ENCODE data around the gene UGT1A5. TPM values are rescaled to one million over a fixed set of nuclear protein-coding genes. Genes with fewer than 3 reads are reported as not detected.

UGT1A5 gene
- total and polyA plus RNA-seq, 2 donors, result 0.09 to 0.14 TPM

GRCh38 chr2:233780771-233781170 lies 68.1 kb downstream of the UGT1A5 start:
- H3K9me3 ChIP-seq (ENCODE audit: control insufficient read depth in 2 of 2, insufficient read depth in 1 of 2, low read length in 1 of 2), result no peaks in the 10 kb centered on the region
- DNase-seq (ENCODE audit: low read depth in 6 of 9, low spot score in 9 of 9), result no peak
- no peaks in the 10 kb centered on the region for H3K27me3 ChIP-seq (ENCODE audit: control insufficient read depth in 2 of 2, insufficient read depth in 1 of 2, low read length in 1 of 2)
- no peak overlapping the region for H3K4me3 ChIP-seq (ENCODE audit: low read length in 2 of 2)
- no peaks in the 10 kb centered on the region for H3K4me1 ChIP-seq (ENCODE audit: control insufficient read depth in 2 of 2, insufficient read depth in 2 of 2, low read length in 2 of 2)
- no peaks in the 10 kb centered on the region for H3K36me3 ChIP-seq (ENCODE audit: control insufficient read depth in 2 of 2, insufficient read depth in 2 of 2, low read length in 1 of 2)
- 96% methylated on average over 4 of the region's 4 CpGs for WGBS
- no peak overlapping the region for H3K27ac ChIP-seq (ENCODE audit: low read depth in 1 of 2, low read length in 1 of 2)

GRCh38 chr2:233789554-233789953 lies 76.8 kb downstream of the UGT1A5 start:
- no peaks in the 10 kb centered on the region for H3K4me1 ChIP-seq (ENCODE audit: control insufficient read depth in 2 of 2, insufficient read depth in 2 of 2, low read length in 2 of 2)
- H3K27ac ChIP-seq (ENCODE audit: low read depth in 1 of 2, low read length in 1 of 2), result no peak overlapping the region
- H3K9me3 ChIP-seq (ENCODE audit: control insufficient read depth in 2 of 2, insufficient read depth in 1 of 2, low read length in 1 of 2), result no peaks in the 10 kb centered on the region
- no peaks in the 10 kb centered on the region for H3K36me3 ChIP-seq (ENCODE audit: control insufficient read depth in 2 of 2, insufficient read depth in 2 of 2, low read length in 1 of 2)
- no peaks in the 10 kb centered on the region for H3K27me3 ChIP-seq (ENCODE audit: control insufficient read depth in 2 of 2, insufficient read depth in 1 of 2, low read length in 1 of 2)
- WGBS, result 96% methylated on average over 7 of the region's 7 CpGs
- H3K4me3 ChIP-seq (ENCODE audit: low read length in 2 of 2), result no peak overlapping the region
- no peak for DNase-seq (ENCODE audit: low read depth in 6 of 9, low spot score in 9 of 9)

- H3K36me3 ChIP-seq (ENCODE audit: control insufficient read depth in 2 of 2, insufficient read depth in 2 of 2, low read length in 1 of 2), result no peaks in the 10 kb centered on the region
- H3K4me3 ChIP-seq (ENCODE audit: low read length in 2 of 2), result no peak overlapping the region
- H3K27me3 ChIP-seq (ENCODE audit: control insufficient read depth in 2 of 2, insufficient read depth in 1 of 2, low read length in 1 of 2), result no peaks in the 10 kb centered on the region
- H3K4me1 ChIP-seq (ENCODE audit: control insufficient read depth in 2 of 2, insufficient read depth in 2 of 2, low read length in 2 of 2), result no peaks in the 10 kb centered on the region
- H3K27ac ChIP-seq (ENCODE audit: low read depth in 1 of 2, low read length in 1 of 2), result no peak overlapping the region
- 95% methylated on average over 18 of the region's 18 CpGs for WGBS
- no peaks in the 10 kb centered on the region for H3K9me3 ChIP-seq (ENCODE audit: control insufficient read depth in 2 of 2, insufficient read depth in 1 of 2, low read length in 1 of 2)
- DNase-seq (ENCODE audit: low read depth in 6 of 9, low spot score in 9 of 9), result no peak
These were observed 78.6 kb downstream of the UGT1A5 start for GRCh38 chr2:233791151-233791882.

GRCh38 chr2:233791883-233792329 lies 79.2 kb downstream of the UGT1A5 start:
- 88% methylated on average over 9 of the region's 9 CpGs for WGBS
- Histone ChIP-seq H3K9me3 (ENCODE audit: control insufficient read depth in 2 of 2, insufficient read depth in 1 of 2, low read length in 1 of 2) (no peaks in the 10 kb centered on the region), H3K4me1 (ENCODE audit: control insufficient read depth in 2 of 2, insufficient read depth in 2 of 2, low read length in 2 of 2) (no peaks in the 10 kb centered on the region), H3K4me3 (ENCODE audit: low read length in 2 of 2) (no peak overlapping the region), H3K27ac (ENCODE audit: low read depth in 1 of 2, low read length in 1 of 2) (no peak overlapping the region), H3K36me3 (ENCODE audit: control insufficient read depth in 2 of 2, insufficient read depth in 2 of 2, low read length in 1 of 2) (no peaks in the 10 kb centered on the region), H3K27me3 (ENCODE audit: control insufficient read depth in 2 of 2, insufficient read depth in 1 of 2, low read length in 1 of 2) (no peaks in the 10 kb centered on the region)
- no peak for DNase-seq (ENCODE audit: low read depth in 6 of 9, low spot score in 9 of 9)

- 95% methylated on average over 7 of the region's 7 CpGs for WGBS
- DNase-seq (ENCODE audit: low read depth in 6 of 9, low spot score in 9 of 9), result no peak
- Histone ChIP-seq H3K27me3 (ENCODE audit: control insufficient read depth in 2 of 2, insufficient read depth in 1 of 2, low read length in 1 of 2) (no peaks in the 10 kb centered on the region), H3K36me3 (ENCODE audit: control insufficient read depth in 2 of 2, insufficient read depth in 2 of 2, low read length in 1 of 2) (no peaks in the 10 kb centered on the region), H3K4me1 (ENCODE audit: control insufficient read depth in 2 of 2, insufficient read depth in 2 of 2, low read length in 2 of 2) (no peaks in the 10 kb centered on the region), H3K4me3 (ENCODE audit: low read length in 2 of 2) (no peak overlapping the region), H3K9me3 (ENCODE audit: control insufficient read depth in 2 of 2, insufficient read depth in 1 of 2, low read length in 1 of 2) (no peaks in the 10 kb centered on the region), H3K27ac (ENCODE audit: low read depth in 1 of 2, low read length in 1 of 2) (no peak overlapping the region)
These were observed 80.0 kb downstream of the UGT1A5 start for GRCh38 chr2:233792720-233793119.

GRCh38 chr2:233793465-233794127 lies 80.9 kb downstream of the UGT1A5 start:
- no peak overlapping the region for H3K4me3 ChIP-seq (ENCODE audit: low read length in 2 of 2)
- no peaks in the 10 kb centered on the region for H3K36me3 ChIP-seq (ENCODE audit: control insufficient read depth in 2 of 2, insufficient read depth in 2 of 2, low read length in 1 of 2)
- DNase-seq (ENCODE audit: low read depth in 6 of 9, low spot score in 9 of 9), result no peak
- H3K27ac ChIP-seq (ENCODE audit: low read depth in 1 of 2, low read length in 1 of 2), result no peak overlapping the region
- H3K27me3 ChIP-seq (ENCODE audit: control insufficient read depth in 2 of 2, insufficient read depth in 1 of 2, low read length in 1 of 2), result no peaks in the 10 kb centered on the region
- H3K4me1 ChIP-seq (ENCODE audit: control insufficient read depth in 2 of 2, insufficient read depth in 2 of 2, low read length in 2 of 2), result no peaks in the 10 kb centered on the region
- WGBS, result 93% methylated on average over 18 of the region's 18 CpGs
- no peaks in the 10 kb centered on the region for H3K9me3 ChIP-seq (ENCODE audit: control insufficient read depth in 2 of 2, insufficient read depth in 1 of 2, low read length in 1 of 2)

GRCh38 chr2:233794128-233794658 lies 81.5 kb downstream of the UGT1A5 start:
- WGBS, result 88% methylated on average over 17 of the region's 17 CpGs

GRCh38 chr2:233795735-233796171 lies 83.0 kb downstream of the UGT1A5 start:
- H3K4me3 ChIP-seq (ENCODE audit: low read length in 2 of 2), result no peak overlapping the region
- no peaks in the 10 kb centered on the region for H3K36me3 ChIP-seq (ENCODE audit: control insufficient read depth in 2 of 2, insufficient read depth in 2 of 2, low read length in 1 of 2)
- H3K27me3 ChIP-seq (ENCODE audit: control insufficient read depth in 2 of 2, insufficient read depth in 1 of 2, low read length in 1 of 2), result no peaks in the 10 kb centered on the region
- H3K27ac ChIP-seq (ENCODE audit: low read depth in 1 of 2, low read length in 1 of 2), result no peak overlapping the region
- H3K9me3 ChIP-seq (ENCODE audit: control insufficient read depth in 2 of 2, insufficient read depth in 1 of 2, low read length in 1 of 2), result peaks cover 0 to 4% of the 10 kb centered on the region in 2 donors
- no peaks in the 10 kb centered on the region for H3K4me1 ChIP-seq (ENCODE audit: control insufficient read depth in 2 of 2, insufficient read depth in 2 of 2, low read length in 2 of 2)
- 96% methylated on average over 13 of the region's 13 CpGs for WGBS
- DNase-seq (ENCODE audit: low read depth in 6 of 9, low spot score in 9 of 9), result no peak

More at GRCh38 chr2:233794128-233794658, 81.5 kb downstream of the UGT1A5 start:
- no peak for DNase-seq (ENCODE audit: low read depth in 6 of 9, low spot score in 9 of 9)
- Histone ChIP-seq H3K9me3 (ENCODE audit: control insufficient read depth in 2 of 2, insufficient read depth in 1 of 2, low read length in 1 of 2) (peaks cover 0 to 2% of the 10 kb centered on the region in 2 donors), H3K36me3 (ENCODE audit: control insufficient read depth in 2 of 2, insufficient read depth in 2 of 2, low read length in 1 of 2) (no peaks in the 10 kb centered on the region), H3K4me3 (ENCODE audit: low read length in 2 of 2) (no peak overlapping the region), H3K27ac (ENCODE audit: low read depth in 1 of 2, low read length in 1 of 2) (no peak overlapping the region), H3K27me3 (ENCODE audit: control insufficient read depth in 2 of 2, insufficient read depth in 1 of 2, low read length in 1 of 2) (no peaks in the 10 kb centered on the region), H3K4me1 (ENCODE audit: control insufficient read depth in 2 of 2, insufficient read depth in 2 of 2, low read length in 2 of 2) (no peaks in the 10 kb centered on the region)

- Histone ChIP-seq H3K36me3 (ENCODE audit: control insufficient read depth in 2 of 2, insufficient read depth in 2 of 2, low read length in 1 of 2) (no peaks in the 10 kb centered on the region), H3K4me1 (ENCODE audit: control insufficient read depth in 2 of 2, insufficient read depth in 2 of 2, low read length in 2 of 2) (no peaks in the 10 kb centered on the region), H3K4me3 (ENCODE audit: low read length in 2 of 2) (no peak overlapping the region), H3K27me3 (ENCODE audit: control insufficient read depth in 2 of 2, insufficient read depth in 1 of 2, low read length in 1 of 2) (no peaks in the 10 kb centered on the region), H3K9me3 (ENCODE audit: control insufficient read depth in 2 of 2, insufficient read depth in 1 of 2, low read length in 1 of 2) (peaks cover 0 to 4% of the 10 kb centered on the region in 2 donors), H3K27ac (ENCODE audit: low read depth in 1 of 2, low read length in 1 of 2) (no peak overlapping the region)
- no peak for DNase-seq (ENCODE audit: low read depth in 6 of 9, low spot score in 9 of 9)
- WGBS, result 94% methylated on average over 9 of the region's 9 CpGs
These were observed 83.5 kb downstream of the UGT1A5 start for GRCh38 chr2:233796254-233796653.
